Gastrocnemius medialis (tissue), 4 donors: Measurements from ENCODE around the gene FEM1B.

Experiments used
- CTCF ChIP-seq, 5 experiments: fragments of 450-650 bp in 3 of 5; fragments of 200-600 bp in 2 of 5; sonication (generic) in 2 of 5; IDR thresholded peaks in 4 of 5; conservative IDR thresholded peaks in 1 of 5; 1 replicate in 4 of 5; 2 replicates in 1 of 5; pipeline ENCODE4 v1.5.1; 2016 to 2019; ENCODE audit warnings: antibody characterized with exemption in 5 of 5, mild to moderate bottlenecking in 3 of 5, moderate library complexity in 3 of 5
- POLR2A ChIP-seq, 2 donors: fragments of 450-650 bp; IDR thresholded peaks; one replicate each; pipeline ENCODE4 v1.6.1; 2017; ENCODE audit warnings: antibody characterized with exemption in 2 of 2, mild to moderate bottlenecking in 2 of 2, moderate library complexity in 2 of 2

GRCh38 chr15:68286256-68286655 lies 8.7 kb downstream of the FEM1B start:
- no peak for TF ChIP-seq CTCF (IDR thresholded peaks at IDR 0.05 in 4 of 5, conservative IDR thresholded peaks at IDR 0.05 in 1 of 5)
- TF ChIP-seq POLR2A (IDR thresholded peaks at IDR 0.05): no peak
